Neural cell (in vitro differentiated cells): Measurements from ENCODE around the gene DOCK4. TPM values are rescaled to one million over a fixed set of nuclear protein-coding genes. Genes with fewer than 3 reads are reported as not detected.

Experiments used
- H2AFZ ChIP-seq: fragments of 200-600, 300-800 bp; sonication (generic), shearing (Covaris generic); 2 replicates; pipeline ENCODE4 v1.6.0; 2014; ENCODE audit warnings: low read depth, mild to moderate bottlenecking, antibody characterized with exemption, low read length, moderate library complexity
- H3F3A ChIP-seq: fragments of 200-600 bp; shearing (Covaris generic); 2 replicates; pipeline ENCODE4 v1.6.1; 2016; ENCODE audit warnings: mild to moderate bottlenecking, moderate library complexity, mixed read lengths, antibody characterized with exemption, low read length; ENCODE audit not compliant: insufficient read depth, poor library complexity, severe bottlenecking
- H3K27ac ChIP-seq: fragments of 200-600, 300-800 bp; sonication (generic), shearing (Covaris generic); 2 replicates; pipeline ENCODE4 v1.5.1; 2014; ENCODE audit warnings: mild to moderate bottlenecking, low read length, moderate library complexity
- H3K27me3 ChIP-seq: fragments of 300-800, 200-600 bp; sonication (generic), shearing (Covaris generic); 2 replicates; pipeline ENCODE4 v1.6.0; 2014; ENCODE audit warnings: mild to moderate bottlenecking, low read depth, low read length, moderate library complexity; ENCODE audit not compliant: insufficient read depth
- H3K36me3 ChIP-seq: fragments of 300-800, 200-600 bp; sonication (generic), shearing (Covaris generic); 2 replicates; pipeline ENCODE4 v1.5.1; 2014; ENCODE audit warnings: mild to moderate bottlenecking, antibody characterized with exemption, low read length, moderate library complexity; ENCODE audit not compliant: insufficient read depth
- H3K4me2 ChIP-seq: fragments of 300-800, 200-600 bp; sonication (generic), shearing (Covaris generic); 2 replicates; pipeline ENCODE4 v1.6.0; 2014; ENCODE audit warnings: mild to moderate bottlenecking, low read length
- H3K4me3 ChIP-seq: fragments of 300-800, 200-600 bp; sonication (generic), shearing (Covaris generic); 2 replicates; pipeline ENCODE4 v1.5.1; 2014; ENCODE audit warnings: mild to moderate bottlenecking, low read length, moderate library complexity
- H3K79me2 ChIP-seq: fragments of 200-600 bp; shearing (Covaris generic); replicated peaks from 2 replicates; pipeline ENCODE4 v1.6.0; 2014; ENCODE audit warnings: mild to moderate bottlenecking, low read length, moderate library complexity; ENCODE audit not compliant: insufficient read depth
- H3K9ac ChIP-seq: fragments of 300-800, 200-600 bp; sonication (generic), shearing (Covaris generic); 2 replicates; pipeline ENCODE4 v1.6.1; 2016; ENCODE audit warnings: mild to moderate bottlenecking, low read length, mixed read lengths
- H3K9me2 ChIP-seq: fragments of 200-600 bp; shearing (Covaris generic); 2 replicates; pipeline ENCODE4 v1.6.1; 2016; ENCODE audit warnings: mild to moderate bottlenecking, low read length, mixed read lengths; ENCODE audit not compliant: insufficient read depth
- H3K9me3 ChIP-seq: fragments of 200-600, 300-800 bp; sonication (generic), shearing (Covaris generic); 2 replicates; pipeline ENCODE4 v1.6.1; 2016; ENCODE audit warnings: mild to moderate bottlenecking, mixed run types, low read length, moderate library complexity, mixed read lengths
- H4K20me1 ChIP-seq: fragments of 200-600 bp; shearing (Covaris generic); 2 replicates; pipeline ENCODE4 v1.6.1; 2016; ENCODE audit warnings: mild to moderate bottlenecking, mixed run types; ENCODE audit not compliant: insufficient read depth
- EP300 ChIP-seq: fragments of 450-650 bp; conservative IDR thresholded peaks from 2 replicates; pipeline ENCODE4 v1.6.1; 2014; ENCODE audit warnings: antibody characterized with exemption, mild to moderate bottlenecking, moderate library complexity; ENCODE audit not compliant: poor library complexity, severe bottlenecking
- EZH2 ChIP-seq: fragments of 200-600, 300-800 bp; shearing (Covaris generic), sonication (generic); IDR thresholded peaks from 2 replicates; pipeline ENCODE4 v1.6.1; 2014; ENCODE audit warnings: antibody characterized with exemption, low read length, borderline replicate concordance, mild to moderate bottlenecking; ENCODE audit not compliant: insufficient read depth, poor library complexity, severe bottlenecking
- MXI1 ChIP-seq: fragments of 450-650 bp; conservative IDR thresholded peaks from 2 replicates; pipeline ENCODE4 v1.6.1; 2014; ENCODE audit warnings: antibody characterized with exemption, mild to moderate bottlenecking; ENCODE audit not compliant: poor library complexity, severe bottlenecking
- POLR2AphosphoS5 ChIP-seq: IDR thresholded peaks from 2 replicates; pipeline ENCODE4 v1.6.1; 2012
- RAD21 ChIP-seq: fragments of 450-650 bp; conservative IDR thresholded peaks from 2 replicates; pipeline ENCODE4 v1.6.1; 2014; ENCODE audit warnings: antibody characterized with exemption, mild to moderate bottlenecking, moderate library complexity
- SMC3 ChIP-seq: fragments of 450-650 bp; conservative IDR thresholded peaks from 2 replicates; pipeline ENCODE4 v1.6.1; 2014; ENCODE audit warnings: antibody characterized with exemption, mild to moderate bottlenecking, moderate library complexity; ENCODE audit not compliant: poor library complexity
- TAF1 ChIP-seq: IDR thresholded peaks from 2 replicates; pipeline ENCODE4 v1.6.1; 2012; ENCODE audit warnings: low read depth
- polyA plus RNA-seq: library from polyadenylated mRNA; depleted of rRNA; stranded (reverse); fragments of >200 nt; gene quantifications from 2 replicates; pipeline ENCODE4 v1.2.3, GENCODE V29; 2014
- TF ChIP-seq, protein P1 (sequence below): IDR thresholded peaks from 2 replicates; pipeline ENCODE4 v1.6.1; 2012; ENCODE audit warnings: borderline replicate concordance
- TF ChIP-seq, protein P2 (sequence below): fragments of 450-650 bp; IDR thresholded peaks from 2 replicates; pipeline ENCODE4 v1.5.1; 2014; ENCODE audit warnings: antibody characterized with exemption, mild to moderate bottlenecking, moderate library complexity; ENCODE audit not compliant: poor library complexity, severe bottlenecking

The DOCK4 gene
- polyA plus RNA-seq, 1 donor from 2014 or later: 28.1 TPM

DNA sequence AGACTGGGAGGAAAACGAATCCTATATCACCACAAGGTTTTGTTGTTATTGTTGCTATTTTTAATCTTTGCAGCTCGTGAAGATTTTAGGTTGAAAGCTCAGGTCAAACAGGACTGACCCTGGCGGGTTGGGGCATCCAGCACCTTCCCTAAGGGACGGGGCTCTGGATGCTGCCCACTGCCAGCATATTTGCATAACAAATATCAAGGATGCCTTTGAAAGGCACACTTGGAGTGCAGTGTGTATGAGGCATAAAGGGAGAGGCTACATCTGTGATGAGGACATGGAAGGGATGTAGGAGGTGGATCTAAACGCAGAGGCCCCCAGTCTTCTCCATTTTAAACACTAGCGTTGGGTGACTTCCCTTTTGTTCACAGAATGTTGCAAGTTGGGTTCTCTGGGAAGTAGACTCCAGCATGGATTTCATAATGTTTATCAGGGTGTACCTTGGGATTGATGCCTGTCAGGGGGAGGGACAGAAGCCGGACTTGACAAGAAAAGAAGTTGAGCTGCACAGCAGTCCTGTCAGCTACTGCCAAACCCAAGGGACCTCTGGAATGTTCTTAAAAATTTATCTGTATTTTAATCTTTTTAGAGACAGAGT, 462.9 kb downstream of the DOCK4 start:
- H3K9me2 ChIP-seq: no peaks in the 10 kb centered on the region
- no peaks in the 10 kb centered on the region for H3K27me3 ChIP-seq
- H3K79me2 ChIP-seq: no peaks in the 10 kb centered on the region
- H2AFZ ChIP-seq: no peak overlapping the region
- no peak overlapping the region for H3K4me3 ChIP-seq
- no peaks in the 10 kb centered on the region for H4K20me1 ChIP-seq
- H3K36me3 ChIP-seq: no peaks in the 10 kb centered on the region
- no peak for TF ChIP-seq EZH2
- TF ChIP-seq RAD21: no peak
- TF ChIP-seq POLR2AphosphoS5: no peak
- no peak for TF ChIP-seq TAF1
- TF ChIP-seq EP300: no peak
- TF ChIP-seq MXI1: no peak
- no peak for TF ChIP-seq SMC3
- TF ChIP-seq, protein P1, sequence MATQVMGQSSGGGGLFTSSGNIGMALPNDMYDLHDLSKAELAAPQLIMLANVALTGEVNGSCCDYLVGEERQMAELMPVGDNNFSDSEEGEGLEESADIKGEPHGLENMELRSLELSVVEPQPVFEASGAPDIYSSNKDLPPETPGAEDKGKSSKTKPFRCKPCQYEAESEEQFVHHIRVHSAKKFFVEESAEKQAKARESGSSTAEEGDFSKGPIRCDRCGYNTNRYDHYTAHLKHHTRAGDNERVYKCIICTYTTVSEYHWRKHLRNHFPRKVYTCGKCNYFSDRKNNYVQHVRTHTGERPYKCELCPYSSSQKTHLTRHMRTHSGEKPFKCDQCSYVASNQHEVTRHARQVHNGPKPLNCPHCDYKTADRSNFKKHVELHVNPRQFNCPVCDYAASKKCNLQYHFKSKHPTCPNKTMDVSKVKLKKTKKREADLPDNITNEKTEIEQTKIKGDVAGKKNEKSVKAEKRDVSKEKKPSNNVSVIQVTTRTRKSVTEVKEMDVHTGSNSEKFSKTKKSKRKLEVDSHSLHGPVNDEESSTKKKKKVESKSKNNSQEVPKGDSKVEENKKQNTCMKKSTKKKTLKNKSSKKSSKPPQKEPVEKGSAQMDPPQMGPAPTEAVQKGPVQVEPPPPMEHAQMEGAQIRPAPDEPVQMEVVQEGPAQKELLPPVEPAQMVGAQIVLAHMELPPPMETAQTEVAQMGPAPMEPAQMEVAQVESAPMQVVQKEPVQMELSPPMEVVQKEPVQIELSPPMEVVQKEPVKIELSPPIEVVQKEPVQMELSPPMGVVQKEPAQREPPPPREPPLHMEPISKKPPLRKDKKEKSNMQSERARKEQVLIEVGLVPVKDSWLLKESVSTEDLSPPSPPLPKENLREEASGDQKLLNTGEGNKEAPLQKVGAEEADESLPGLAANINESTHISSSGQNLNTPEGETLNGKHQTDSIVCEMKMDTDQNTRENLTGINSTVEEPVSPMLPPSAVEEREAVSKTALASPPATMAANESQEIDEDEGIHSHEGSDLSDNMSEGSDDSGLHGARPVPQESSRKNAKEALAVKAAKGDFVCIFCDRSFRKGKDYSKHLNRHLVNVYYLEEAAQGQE: no peak
- TF ChIP-seq, protein P2, sequence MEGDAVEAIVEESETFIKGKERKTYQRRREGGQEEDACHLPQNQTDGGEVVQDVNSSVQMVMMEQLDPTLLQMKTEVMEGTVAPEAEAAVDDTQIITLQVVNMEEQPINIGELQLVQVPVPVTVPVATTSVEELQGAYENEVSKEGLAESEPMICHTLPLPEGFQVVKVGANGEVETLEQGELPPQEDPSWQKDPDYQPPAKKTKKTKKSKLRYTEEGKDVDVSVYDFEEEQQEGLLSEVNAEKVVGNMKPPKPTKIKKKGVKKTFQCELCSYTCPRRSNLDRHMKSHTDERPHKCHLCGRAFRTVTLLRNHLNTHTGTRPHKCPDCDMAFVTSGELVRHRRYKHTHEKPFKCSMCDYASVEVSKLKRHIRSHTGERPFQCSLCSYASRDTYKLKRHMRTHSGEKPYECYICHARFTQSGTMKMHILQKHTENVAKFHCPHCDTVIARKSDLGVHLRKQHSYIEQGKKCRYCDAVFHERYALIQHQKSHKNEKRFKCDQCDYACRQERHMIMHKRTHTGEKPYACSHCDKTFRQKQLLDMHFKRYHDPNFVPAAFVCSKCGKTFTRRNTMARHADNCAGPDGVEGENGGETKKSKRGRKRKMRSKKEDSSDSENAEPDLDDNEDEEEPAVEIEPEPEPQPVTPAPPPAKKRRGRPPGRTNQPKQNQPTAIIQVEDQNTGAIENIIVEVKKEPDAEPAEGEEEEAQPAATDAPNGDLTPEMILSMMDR: no peak
- H3K4me2 ChIP-seq: no peak overlapping the region
- no peak overlapping the region for H3K9ac ChIP-seq
- no peak overlapping the region for H3K27ac ChIP-seq
- H3F3A ChIP-seq: no peaks in the 10 kb centered on the region
- H3K9me3 ChIP-seq: no peaks in the 10 kb centered on the region

DNA sequence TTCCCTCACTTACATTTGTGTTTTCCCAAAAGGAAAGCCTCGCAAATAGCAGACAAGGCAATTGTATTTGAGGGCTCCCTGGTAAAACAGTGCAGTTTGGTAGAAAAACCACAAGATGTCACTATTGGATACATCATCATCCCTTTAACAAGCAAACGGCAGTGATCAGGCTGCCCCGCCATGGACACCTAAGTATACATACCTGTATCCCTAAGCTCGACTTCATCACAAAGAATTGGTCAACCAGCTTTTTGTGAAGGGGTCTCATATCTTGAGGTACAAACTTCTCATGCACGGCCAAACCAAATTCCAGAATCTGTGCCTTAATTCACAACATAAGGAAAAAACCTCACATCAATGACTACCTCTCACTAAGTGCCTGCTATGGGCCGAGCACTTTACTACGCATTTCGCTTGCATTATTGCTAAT, 464.4 kb downstream of the DOCK4 start:
- H3K9me2 ChIP-seq: no peaks in the 10 kb centered on the region
- no peaks in the 10 kb centered on the region for H3F3A ChIP-seq
- H3K27me3 ChIP-seq: no peaks in the 10 kb centered on the region
- no peak overlapping the region for H3K4me3 ChIP-seq
- H3K9me3 ChIP-seq: no peaks in the 10 kb centered on the region
- no peak overlapping the region for H3K4me2 ChIP-seq
- no peak overlapping the region for H2AFZ ChIP-seq
- no peak overlapping the region for H3K9ac ChIP-seq
- no peak overlapping the region for H3K27ac ChIP-seq
- H3K79me2 ChIP-seq: no peaks in the 10 kb centered on the region
- no peaks in the 10 kb centered on the region for H4K20me1 ChIP-seq
- no peaks in the 10 kb centered on the region for H3K36me3 ChIP-seq
- TF ChIP-seq, protein P2: peak; percentile 93
- peak; percentile 92 for TF ChIP-seq RAD21
- TF ChIP-seq SMC3: peak; percentile 89
- TF ChIP-seq EZH2: no peak
